NCI-H1930 (cell line): ENCODE data around the gene GPATCH2L.

ENCODE experiments used
- DNase-seq, 2 experiments: peaks; one replicate each; lab custom pipeline; 2025; lab: John Stamatoyannopoulos, UW

Gene GPATCH2L

GRCh38 chr14:76257111-76257803 is 105.5 kb downstream of the GPATCH2L start:
- DNase-seq = no peak

DNA sequence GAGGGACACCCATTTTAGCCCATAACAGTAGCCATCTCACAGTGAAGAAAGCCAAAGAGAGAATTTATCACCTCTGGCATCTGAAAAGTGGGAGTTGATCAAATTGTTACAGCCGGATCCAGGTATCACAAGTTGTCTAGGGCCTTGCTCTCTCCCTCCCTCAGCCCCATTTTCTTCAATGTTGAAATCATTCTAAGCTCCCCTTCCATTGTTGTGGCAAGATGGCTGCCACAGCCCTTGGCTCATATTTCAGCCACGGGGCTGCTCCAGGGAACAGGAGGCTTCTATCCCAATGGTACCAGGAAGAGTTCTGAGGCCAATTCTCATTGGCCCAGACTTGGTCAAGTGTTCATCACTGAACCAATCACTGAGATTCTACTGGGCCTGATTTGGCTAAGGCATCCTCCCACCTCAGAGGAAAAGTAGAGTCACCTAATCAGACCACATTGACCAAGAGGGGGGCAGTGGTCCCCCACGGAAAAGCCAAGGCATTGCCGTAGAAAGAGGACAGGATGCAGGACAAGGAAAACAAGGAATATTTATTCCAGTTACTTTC is 106.2 kb downstream of the GPATCH2L start:
- no peak for DNase-seq

DNA sequence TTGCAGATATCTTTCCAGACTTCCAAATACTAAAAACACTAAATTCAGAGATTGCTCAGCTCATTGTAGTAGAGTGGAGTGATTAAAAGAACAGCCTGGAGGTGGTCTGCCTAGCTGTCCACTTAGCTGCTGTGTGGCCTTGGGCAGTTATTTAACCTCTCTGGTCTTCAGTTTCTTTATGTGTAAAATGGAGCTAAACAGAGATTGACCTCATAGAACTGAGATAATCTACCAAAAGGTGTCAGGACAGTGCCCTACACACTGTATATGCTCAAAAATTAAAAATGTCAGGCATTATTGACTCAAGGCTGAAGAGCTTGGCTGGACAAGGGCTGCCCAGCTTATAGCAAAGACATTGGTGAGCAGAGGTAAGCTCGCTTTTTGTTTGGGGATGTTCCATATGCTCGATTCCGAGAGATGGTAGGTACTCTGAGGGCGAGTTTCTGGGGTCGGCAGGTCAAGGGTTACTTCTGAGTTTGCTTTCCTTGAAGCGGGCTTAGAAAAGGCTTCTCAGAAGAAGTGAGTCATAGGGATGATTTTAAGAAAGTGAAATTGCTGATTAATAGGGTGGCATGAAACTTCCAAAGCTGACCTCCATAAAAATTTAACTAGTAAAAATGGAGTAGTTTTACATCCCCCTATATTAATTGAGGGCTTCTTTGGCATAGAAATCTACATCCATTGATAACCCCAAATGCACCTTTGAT is 107.5 kb downstream of the GPATCH2L start:
- no peak for DNase-seq

GRCh38 chr14:76260749-76261148 is 109.0 kb downstream of the GPATCH2L start:
- DNase-seq = no peak

GRCh38 chr14:76261371-76261811 is 109.7 kb downstream of the GPATCH2L start:
- no peak for DNase-seq

GRCh38 chr14:76262641-76263040 is 110.9 kb downstream of the GPATCH2L start:
- DNase-seq = no peak
